CD14-positive monocyte (primary cell): ENCODE data around the gene NECAB3. TPM values are rescaled to one million over a fixed set of nuclear protein-coding genes. Genes with fewer than 3 reads are reported as not detected.

Experiments
- DNase-seq, 3 donors: peaks; one replicate each; pipeline ENCODE4 v3.0.0-alpha.2; 2011 to 2022
- H2AFZ ChIP-seq: 2 replicates; pipeline ENCODE4 v1.6.0; 2012; ENCODE audit warnings: mild to moderate bottlenecking, low read depth, low read length, inconsistent platforms; ENCODE audit not compliant: insufficient read depth, poor library complexity, severe bottlenecking
- H3K27ac ChIP-seq, 2 donors: 1 replicate in 1 of 2; 2 replicates in 1 of 2; pipeline ENCODE4 v1.5.1; 2012 to 2013; ENCODE audit warnings: low read length in 2 of 2, control low read depth in 1 of 2, inconsistent platforms in 1 of 2, low read depth in 1 of 2, mild to moderate bottlenecking in 1 of 2
- H3K27me3 ChIP-seq, 2 donors: one replicate each; pipeline versions ENCODE4 v1.6.0 to v1.6.1; 2011 to 2013; ENCODE audit warnings: low read length in 2 of 2; ENCODE audit not compliant: control insufficient read depth in 2 of 2, insufficient read depth in 2 of 2
- H3K36me3 ChIP-seq, 2 donors: replicated peaks in 1 of 2; 1 replicate in 1 of 2; 2 replicates in 1 of 2; pipeline versions ENCODE4 v1.5.1 to v1.6.1; 2012 to 2013; ENCODE audit warnings: low read length in 2 of 2, control low read depth in 1 of 2, inconsistent platforms in 1 of 2, mild to moderate bottlenecking in 1 of 2; ENCODE audit not compliant: insufficient read depth in 2 of 2, control insufficient read depth in 1 of 2
- H3K4me1 ChIP-seq, 2 donors: 1 replicate in 1 of 2; 2 replicates in 1 of 2; pipeline versions ENCODE4 v1.5.1 to v1.6.1; 2012 to 2013; ENCODE audit warnings: low read length in 2 of 2, control low read depth in 1 of 2, inconsistent platforms in 1 of 2, mild to moderate bottlenecking in 1 of 2, moderate library complexity in 1 of 2; ENCODE audit not compliant: insufficient read depth in 2 of 2, control insufficient read depth in 1 of 2
- H3K4me2 ChIP-seq: replicated peaks from 2 replicates; pipeline ENCODE3; 2012; ENCODE audit warnings: low read length, moderate library complexity, mild to moderate bottlenecking; ENCODE audit not compliant: poor library complexity, severe bottlenecking; ENCODE audit errors: extremely low read depth
- H3K4me3 ChIP-seq, 3 experiments: fragments of 200-600 bp in 1 of 3; sonication (generic) in 1 of 3; replicated peaks in 1 of 3; 1 replicate in 2 of 3; 2 replicates in 1 of 3; pipeline ENCODE4 v1.5.1; 2011 to 2013; ENCODE audit warnings: low read length in 3 of 3, mild to moderate bottlenecking in 3 of 3, control low read depth in 2 of 3, low read depth in 2 of 3, inconsistent platforms in 1 of 3, moderate library complexity in 1 of 3
- H3K79me2 ChIP-seq: 2 replicates; pipeline ENCODE4 v1.6.0; 2012; ENCODE audit warnings: mild to moderate bottlenecking, control low read depth, inconsistent platforms, low read length, moderate library complexity; ENCODE audit not compliant: insufficient read depth
- H3K9ac ChIP-seq: 2 replicates; pipeline ENCODE4 v1.6.0; 2017; ENCODE audit warnings: low read length, mild to moderate bottlenecking; ENCODE audit not compliant: insufficient read depth, poor library complexity, severe bottlenecking
- H3K9me3 ChIP-seq, 2 donors: replicated peaks in 1 of 2; 1 replicate in 1 of 2; 2 replicates in 1 of 2; pipeline versions ENCODE4 v1.5.1 to v1.6.1; 2012 to 2013; ENCODE audit warnings: low read length in 2 of 2, control low read depth in 1 of 2; ENCODE audit not compliant: control insufficient read depth in 1 of 2, insufficient read depth in 1 of 2
- H4K20me1 ChIP-seq: 2 replicates; pipeline ENCODE4 v1.6.0; 2012; ENCODE audit warnings: mild to moderate bottlenecking, low read length, control low read depth, moderate library complexity; ENCODE audit not compliant: insufficient read depth
- H3K27ac Mint-ChIP-seq, 7 donors: one replicate each; pipeline ENCODE4 v1.8.0; 2020; ENCODE audit warnings: mild to moderate bottlenecking in 7 of 7, mixed read lengths in 7 of 7, moderate library complexity in 6 of 7, inconsistent platforms in 2 of 7
- H3K27me3 Mint-ChIP-seq, 3 donors: one replicate each; pipeline ENCODE4 v1.8.0; 2021 to 2022; ENCODE audit warnings: low read depth in 3 of 3, mild to moderate bottlenecking in 3 of 3, mixed read lengths in 3 of 3, moderate library complexity in 3 of 3, inconsistent platforms in 1 of 3
- H3K36me3 Mint-ChIP-seq, 2 donors: one replicate each; pipeline ENCODE4 v1.8.0; 2020; ENCODE audit warnings: mixed read lengths in 2 of 2, inconsistent platforms in 1 of 2, mild to moderate bottlenecking in 1 of 2
- H3K4me1 Mint-ChIP-seq: one replicate; pipeline ENCODE4 v1.8.0; 2020; ENCODE audit warnings: mild to moderate bottlenecking, mixed read lengths
- H3K4me3 Mint-ChIP-seq, 2 donors: one replicate each; pipeline ENCODE4 v1.8.0; 2020; ENCODE audit warnings: mild to moderate bottlenecking in 2 of 2, mixed read lengths in 2 of 2, moderate library complexity in 1 of 2
- H3K9me3 Mint-ChIP-seq, 7 donors: one replicate each; pipeline ENCODE4 v1.8.0; 2020 to 2022; ENCODE audit warnings: mixed read lengths in 7 of 7, mild to moderate bottlenecking in 6 of 7, moderate library complexity in 6 of 7, inconsistent platforms in 2 of 7
- CTCF ChIP-seq: fragments of 200-600 bp; IDR thresholded peaks from one replicate; pipeline ENCODE4 v1.8.0; 2022; ENCODE audit warnings: antibody characterized with exemption, mild to moderate bottlenecking
- WGBS: methylation state at CpG from one replicate; pipeline ENCODE4 v1.1.5; 2013; ENCODE audit warnings: missing lambda C conversion rate; ENCODE audit not compliant: insufficient coverage; 5-methylcytosine and 5-hydroxymethylcytosine counted together
- intact Hi-C, 2 donors: fragments of 100-400 bp; cut with micrococcal nuclease; formaldehyde crosslinking; loops; one replicate each; pipeline versions ENCODE4 v1.15.0 to v1.15.1; 2023
- polyA plus RNA-seq, 3 donors: library from polyadenylated mRNA; depleted of rRNA in 1 of 3; unstranded in 2 of 3; stranded (reverse) in 1 of 3; fragments of 300-500 nt in 2 of 3; fragments of >200 nt in 1 of 3; fragmentation: Illumina TruSeq in 2 of 3; gene quantifications; 1 replicate in 2 of 3; 2 replicates in 1 of 3; pipeline ENCODE4 v1.2.3, GENCODE V29; 2012 to 2021

Gene NECAB3
- polyA plus RNA-seq, 3 donors: 1.3 to 12.8 (median 1.8) TPM

GRCh38 chr20:33675136-33675959 is 1.1 kb upstream of the NECAB3 start:
- DNase-seq: no peak
- H4K20me1 ChIP-seq: no peaks in the 10 kb centered on the region
- Mint-ChIP-seq H3K4me3 (peak overlapping the region; percentile 71 to 91), H3K36me3 (peaks cover 4 to 23% of the 10 kb centered on the region in 2 donors), H3K9me3 (no peaks in the 10 kb centered on the region), H3K27me3 (peaks cover 2 to 8% (median 3%) of the 10 kb centered on the region in 3 donors), H3K27ac (peak overlapping the region in 4 of 7 donors; percentile 13 to 74 (median 54)), H3K4me1 (peaks cover 17% of the 10 kb centered on the region)
- H3K4me3 ChIP-seq: peak overlapping the region in 1 of 3 experiments; percentile 74
- no peaks in the 10 kb centered on the region for H3K36me3 ChIP-seq
- H3K9me3 ChIP-seq: no peaks in the 10 kb centered on the region
- H3K4me2 ChIP-seq: peak overlapping the region; percentile 76
- H3K79me2 ChIP-seq: peaks cover 1% of the 10 kb centered on the region
- no peak overlapping the region for H3K27ac ChIP-seq
- H3K4me1 ChIP-seq: peaks cover 14 to 19% of the 10 kb centered on the region in 2 donors
- no peaks in the 10 kb centered on the region for H3K27me3 ChIP-seq
- 63% methylated on average over 2 of the region's 16 CpGs for WGBS
- peak overlapping the region; percentile 57 for H3K9ac ChIP-seq
- no peak for TF ChIP-seq CTCF
- intact Hi-C loops: no loop called here
- H2AFZ ChIP-seq: peak overlapping the region; percentile 80

- Histone ChIP-seq H3K9me3 (no peaks in the 10 kb centered on the region), H3K4me2 (peak overlapping the region; percentile 76), H3K36me3 (no peaks in the 10 kb centered on the region), H4K20me1 (peaks cover 2% of the 10 kb centered on the region), H3K4me3 (peak overlapping the region; percentile 42 to 74 (median 55)), H3K27ac (no peak overlapping the region), H2AFZ (peak overlapping the region; percentile 87), H3K27me3 (no peaks in the 10 kb centered on the region), H3K79me2 (no peaks in the 10 kb centered on the region), H3K9ac (peak overlapping the region; percentile 57), H3K4me1 (peaks cover 14 to 20% of the 10 kb centered on the region in 2 donors)
- Mint-ChIP-seq H3K27me3 (peaks cover 2 to 8% (median 3%) of the 10 kb centered on the region in 3 donors), H3K36me3 (peaks cover 5 to 25% of the 10 kb centered on the region in 2 donors), H3K4me1 (peaks cover 17% of the 10 kb centered on the region), H3K9me3 (no peaks in the 10 kb centered on the region), H3K27ac (peak overlapping the region; percentile 27 to 91 (median 77)), H3K4me3 (peak overlapping the region; percentile 91 to 97)
- DNase-seq: no peak
- intact Hi-C loops: loop anchor here in 1 of 2 donors (5.0 kb wide), 1 partner anchor 231 kb away; the partner anchor contains the start of gene SNTA1
- WGBS: 21% methylated on average over 24 of the region's 29 CpGs
- TF ChIP-seq CTCF: no peak
These were observed 576 bp downstream of the NECAB3 start for GRCh38 chr20:33673410-33674293.
